IPS-NIHi7 (cell line): ENCODE data around the gene ARFIP2.

Experiments used
- DNase-seq: peaks from one replicate; pipeline ENCODE4 v3.0.0; 2012; ENCODE audit warnings: mixed read lengths; ENCODE audit errors: extremely low spot score

Gene ARFIP2

DNA sequence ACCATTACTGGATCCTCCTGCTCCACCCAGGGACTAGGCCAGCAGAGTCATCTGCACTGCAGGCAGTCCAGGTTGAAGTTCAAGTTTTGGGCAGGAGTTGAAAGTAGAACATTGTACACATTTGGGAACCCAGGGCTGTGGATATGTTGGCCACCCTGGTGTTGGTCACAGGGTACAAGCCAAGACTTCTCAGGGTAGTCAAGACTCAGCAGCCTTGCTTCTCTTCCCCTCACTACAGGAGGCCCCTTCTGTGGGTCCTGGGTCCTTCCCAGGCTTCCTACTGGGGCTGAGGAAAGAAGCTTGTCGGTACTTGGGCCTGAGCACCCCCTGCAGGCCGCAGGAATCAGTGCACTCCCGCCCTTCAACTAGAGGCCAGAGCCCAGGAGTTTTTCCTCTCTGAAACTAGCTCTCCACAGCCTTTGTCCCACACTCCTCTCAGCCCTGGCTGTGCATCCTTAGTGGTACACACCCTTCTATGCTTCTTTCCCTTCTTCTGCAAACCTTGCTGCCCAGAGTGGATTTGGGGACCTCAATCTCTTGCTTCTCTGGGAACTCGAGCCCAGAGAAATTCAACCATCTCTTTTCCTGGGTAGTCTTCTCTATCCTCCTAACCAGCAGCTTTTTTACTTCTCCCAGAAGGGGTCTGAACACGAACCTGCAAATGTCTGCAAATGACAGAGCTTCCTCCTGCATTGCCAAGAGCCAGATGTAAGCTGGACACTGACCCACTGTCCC, 37.7 kb downstream of the ARFIP2 start:
- peak; percentile 90 for DNase-seq

DNA sequence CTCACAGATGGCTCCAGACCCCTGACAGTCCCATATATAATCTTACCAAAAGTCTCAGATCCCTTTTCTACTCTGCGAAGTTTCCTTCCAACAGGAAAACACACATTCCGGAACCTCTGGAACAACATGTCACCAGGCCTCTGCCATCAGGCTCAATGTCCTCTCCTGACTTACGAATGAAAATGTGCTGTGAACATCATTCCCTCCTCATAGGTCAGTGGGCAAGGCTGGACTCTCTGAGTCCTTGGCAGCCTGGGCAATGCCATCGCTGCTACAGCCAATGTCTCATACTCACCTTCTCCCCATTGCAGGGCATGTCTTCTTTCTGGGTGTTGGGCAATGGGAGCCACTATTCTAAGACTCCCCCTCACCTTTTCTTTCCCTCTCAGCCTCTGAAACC, 38.7 kb downstream of the ARFIP2 start:
- DNase-seq = no peak

DNA sequence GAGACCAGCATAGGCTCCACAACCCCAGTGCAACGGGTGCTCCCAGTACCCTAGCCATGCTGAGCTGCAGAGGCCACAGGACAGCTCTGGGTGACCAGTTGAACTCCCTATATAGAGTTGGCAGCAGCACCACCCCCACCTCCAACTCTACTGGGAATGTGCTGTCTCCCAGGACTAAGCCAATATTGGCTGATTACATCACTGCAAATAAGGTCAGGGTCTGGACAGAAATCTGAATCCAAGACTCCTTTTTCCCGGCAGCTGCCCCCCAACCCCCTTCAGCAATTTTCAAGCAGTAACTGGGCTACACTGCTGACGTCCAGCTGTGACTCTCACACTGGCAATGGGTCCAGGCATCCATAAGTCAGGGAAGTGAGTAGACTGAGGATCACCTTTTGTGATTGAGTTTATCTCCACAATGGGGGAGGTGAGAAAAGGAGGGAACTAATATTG, 40.2 kb downstream of the ARFIP2 start, which contains the start of gene HPX:
Gene HPX (minus strand): TSS at position 82 of the 453 bp plus-strand sequence. CDS start 24 bp downstream, at position 58.
- no peak for DNase-seq

GRCh38 chr11:6438979-6439571, 42.1 kb downstream of the ARFIP2 start:
- DNase-seq = peak; percentile 84

DNA sequence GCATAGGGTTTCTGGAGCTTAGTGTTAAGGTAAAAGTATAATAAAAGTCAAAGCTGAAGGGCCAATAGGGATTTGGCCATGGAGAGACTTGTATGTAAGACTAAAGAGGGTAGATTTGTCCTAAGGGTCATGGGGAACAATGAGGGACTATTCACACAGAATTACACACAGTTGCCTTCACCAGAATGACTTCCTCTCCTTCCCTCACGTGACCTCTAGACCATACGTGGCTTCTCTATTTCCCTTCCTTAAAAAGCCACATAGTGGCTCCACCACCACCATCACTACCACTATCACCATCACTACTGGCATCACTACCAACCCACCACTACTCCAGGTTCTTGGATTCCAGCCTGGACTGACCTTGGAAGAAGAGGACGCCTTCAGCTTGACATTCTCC, 43.1 kb downstream of the ARFIP2 start:
- DNase-seq = no peak

DNA sequence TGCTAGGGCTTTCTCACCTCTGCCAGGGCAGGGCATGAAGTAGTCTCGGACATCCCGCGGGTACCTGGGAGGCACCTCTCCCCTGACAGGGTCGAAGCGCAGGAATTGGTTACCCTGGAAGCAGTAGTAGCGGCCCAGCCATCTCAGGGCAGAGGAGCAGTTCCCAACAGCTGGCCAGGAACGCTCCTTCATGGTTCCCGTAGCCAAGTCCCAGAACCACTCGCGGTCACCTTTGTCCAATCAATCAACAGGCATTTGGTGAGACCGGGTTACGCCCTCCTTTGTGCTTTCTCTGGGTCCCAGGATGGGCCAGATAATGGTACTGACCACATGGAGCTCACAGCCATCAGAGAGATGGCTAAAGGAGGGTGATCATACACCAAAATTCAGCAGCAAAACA, 43.7 kb downstream of the ARFIP2 start:
- no peak for DNase-seq

GRCh38 chr11:6433998-6434660, 47.0 kb downstream of the ARFIP2 start:
- no peak for DNase-seq

DNA sequence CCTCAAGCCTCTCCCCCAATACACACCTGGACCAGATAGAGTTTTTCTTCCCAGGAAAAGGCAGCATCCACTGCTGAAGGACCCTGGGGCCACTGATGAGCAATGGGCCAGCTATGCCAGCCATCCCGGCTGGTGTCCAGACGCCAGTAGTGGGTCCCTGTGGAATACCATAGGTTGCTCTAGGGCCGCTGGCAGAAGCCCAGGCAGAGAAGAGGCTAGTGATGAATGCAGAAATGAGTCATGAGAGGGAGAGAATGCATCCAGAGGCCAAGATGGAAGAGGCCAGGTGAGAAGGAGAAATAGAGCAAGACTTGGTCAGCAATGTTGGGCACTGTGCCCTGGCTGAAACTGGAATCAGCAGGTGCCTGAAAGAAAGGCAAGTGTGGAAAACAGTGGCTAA, 49.3 kb downstream of the ARFIP2 start:
- no peak for DNase-seq

- peak; percentile 57 for DNase-seq
Measured at GRCh38 chr11:6427516-6427915, 53.6 kb downstream of the ARFIP2 start.
